ENCODE data around the gene MAP3K7CL. TPM values are rescaled to one million over a fixed set of nuclear protein-coding genes. Genes with fewer than 3 reads are reported as not detected.

Gene MAP3K7CL
- total RNA-seq, 2 donors from 2014 or later: 1.7 to 15.5 TPM

DNA sequence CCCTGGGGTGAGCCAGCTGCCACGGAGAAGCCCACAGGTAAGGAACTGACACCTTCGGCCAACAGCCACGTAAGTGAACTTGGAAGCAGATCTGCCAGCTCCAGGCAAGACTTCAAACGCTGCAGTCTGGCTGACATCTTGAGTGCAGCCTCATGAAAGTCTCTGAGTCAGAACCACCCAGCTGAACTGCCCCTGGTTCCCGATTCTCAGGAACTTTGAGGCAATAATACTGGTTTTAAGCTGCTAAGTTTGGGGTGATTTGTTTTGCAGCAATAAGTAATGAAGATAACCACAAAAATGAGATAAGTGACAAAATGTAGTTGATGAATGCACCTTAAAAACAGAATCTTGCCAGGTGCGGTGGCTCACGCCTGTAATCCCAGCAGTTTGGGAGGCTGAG lies 48.5 kb downstream of the MAP3K7CL start:
- Histone ChIP-seq H3K4me3 (no peak overlapping the region), H3K27me3 (no peaks in the 10 kb centered on the region), H3K4me1 (peaks cover 0 to 38% of the 10 kb centered on the region in 2 donors), H3K27ac (no peak overlapping the region), H3K9me3 (no peaks in the 10 kb centered on the region), H3K36me3 (no peaks in the 10 kb centered on the region)
- TF ChIP-seq, protein P1, sequence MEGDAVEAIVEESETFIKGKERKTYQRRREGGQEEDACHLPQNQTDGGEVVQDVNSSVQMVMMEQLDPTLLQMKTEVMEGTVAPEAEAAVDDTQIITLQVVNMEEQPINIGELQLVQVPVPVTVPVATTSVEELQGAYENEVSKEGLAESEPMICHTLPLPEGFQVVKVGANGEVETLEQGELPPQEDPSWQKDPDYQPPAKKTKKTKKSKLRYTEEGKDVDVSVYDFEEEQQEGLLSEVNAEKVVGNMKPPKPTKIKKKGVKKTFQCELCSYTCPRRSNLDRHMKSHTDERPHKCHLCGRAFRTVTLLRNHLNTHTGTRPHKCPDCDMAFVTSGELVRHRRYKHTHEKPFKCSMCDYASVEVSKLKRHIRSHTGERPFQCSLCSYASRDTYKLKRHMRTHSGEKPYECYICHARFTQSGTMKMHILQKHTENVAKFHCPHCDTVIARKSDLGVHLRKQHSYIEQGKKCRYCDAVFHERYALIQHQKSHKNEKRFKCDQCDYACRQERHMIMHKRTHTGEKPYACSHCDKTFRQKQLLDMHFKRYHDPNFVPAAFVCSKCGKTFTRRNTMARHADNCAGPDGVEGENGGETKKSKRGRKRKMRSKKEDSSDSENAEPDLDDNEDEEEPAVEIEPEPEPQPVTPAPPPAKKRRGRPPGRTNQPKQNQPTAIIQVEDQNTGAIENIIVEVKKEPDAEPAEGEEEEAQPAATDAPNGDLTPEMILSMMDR (IDR thresholded peaks at IDR 0.05): no peak
- no peak for DNase-seq (ENCODE audit: low spot score)

DNA sequence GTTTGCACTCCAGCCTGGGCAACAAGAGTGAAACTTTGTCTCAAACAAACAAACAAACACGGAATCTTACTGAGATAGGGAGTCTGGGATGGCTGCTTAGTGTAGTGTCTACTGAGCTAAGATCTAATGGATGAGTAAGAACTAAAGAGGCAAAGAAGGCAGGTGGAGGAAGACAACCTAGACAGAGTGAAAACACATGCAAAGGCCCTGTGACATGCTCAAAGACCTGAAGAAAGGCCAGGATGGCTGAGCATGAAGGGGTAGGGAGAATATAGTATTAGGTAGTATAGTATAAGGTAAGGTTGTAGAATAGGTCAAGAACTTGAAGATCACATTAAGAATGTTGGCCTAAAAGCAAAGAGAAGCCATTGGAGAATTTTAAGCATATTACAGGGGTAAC lies 49.1 kb downstream of the MAP3K7CL start:
- Histone ChIP-seq H3K27ac (no peak overlapping the region), H3K4me1 (peaks cover 0 to 33% of the 10 kb centered on the region in 2 donors), H3K36me3 (no peaks in the 10 kb centered on the region), H3K4me3 (no peak overlapping the region), H3K9me3 (no peaks in the 10 kb centered on the region), H3K27me3 (no peaks in the 10 kb centered on the region)
- DNase-seq (ENCODE audit: low spot score): no peak
- TF ChIP-seq, protein P1 (IDR thresholded peaks at IDR 0.05): no peak

DNA sequence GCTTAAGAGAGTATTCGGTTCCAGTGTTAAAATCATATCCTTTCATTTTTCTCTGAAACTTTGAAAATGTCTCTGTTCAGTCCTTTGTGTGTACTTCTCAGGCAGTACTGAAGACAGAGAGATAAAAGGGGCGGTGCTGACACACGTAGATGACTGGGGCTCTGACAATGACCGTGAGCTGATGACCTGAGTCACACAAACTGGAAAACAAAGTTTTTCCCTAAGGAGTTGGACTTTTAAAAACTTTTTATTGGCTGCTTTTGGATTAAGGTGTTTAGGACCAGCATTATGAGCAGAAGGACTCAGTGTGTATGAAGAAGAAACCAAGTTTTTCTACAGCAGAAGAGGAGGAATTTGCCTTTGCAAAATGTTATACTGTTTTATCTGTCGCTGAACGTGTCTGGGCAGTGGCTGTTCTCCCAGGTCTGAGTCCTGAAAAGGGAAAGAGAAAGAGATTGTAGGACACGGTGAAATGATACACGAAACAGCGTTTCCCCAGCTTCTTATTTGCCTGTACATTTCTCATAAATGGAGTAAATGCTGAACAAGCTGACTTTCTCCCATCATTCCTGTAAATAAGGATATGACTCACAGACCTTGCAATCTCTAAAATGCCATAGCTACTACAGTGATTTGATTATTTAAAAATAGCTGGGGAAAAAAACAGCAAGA lies 51.5 kb downstream of the MAP3K7CL start:
- TF ChIP-seq, protein P1 (IDR thresholded peaks at IDR 0.05): no peak
- H3K27me3 ChIP-seq: no peaks in the 10 kb centered on the region
- DNase-seq (ENCODE audit: low spot score): no peak
- H3K4me3 ChIP-seq: peak overlapping the region; percentile 26 to 40
- H3K9me3 ChIP-seq: no peaks in the 10 kb centered on the region
- peaks cover 0 to 18% of the 10 kb centered on the region in 2 donors for H3K4me1 ChIP-seq
- H3K27ac ChIP-seq: peak overlapping the region; percentile 67 to 92
- no peaks in the 10 kb centered on the region for H3K36me3 ChIP-seq

DNA sequence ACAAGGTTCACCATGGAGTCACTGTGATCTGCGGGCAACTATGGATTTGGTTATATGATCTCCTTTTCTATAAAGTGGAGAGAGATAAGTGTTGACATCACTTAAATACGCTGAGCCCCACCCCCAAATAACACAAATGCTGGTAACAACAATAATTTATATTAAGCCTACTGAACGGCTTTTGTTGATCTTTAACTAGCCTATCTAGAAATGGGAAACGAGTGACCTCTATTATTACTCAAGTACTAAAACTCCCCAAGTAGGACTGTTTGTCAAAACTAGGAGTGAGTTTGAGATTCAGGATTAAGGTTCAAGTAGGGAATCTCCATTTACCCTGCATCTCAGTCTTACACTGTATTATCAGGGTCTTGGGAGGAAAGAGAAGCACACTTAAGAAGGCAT lies 52.2 kb downstream of the MAP3K7CL start:
- TF ChIP-seq, protein P1 (IDR thresholded peaks at IDR 0.05): no peak
- Histone ChIP-seq H3K9me3 (no peaks in the 10 kb centered on the region), H3K4me3 (no peak overlapping the region), H3K27me3 (no peaks in the 10 kb centered on the region), H3K27ac (peak overlapping the region; percentile 67 to 92), H3K4me1 (peaks cover 0 to 18% of the 10 kb centered on the region in 2 donors), H3K36me3 (no peaks in the 10 kb centered on the region)
- DNase-seq (ENCODE audit: low spot score): no peak

DNA sequence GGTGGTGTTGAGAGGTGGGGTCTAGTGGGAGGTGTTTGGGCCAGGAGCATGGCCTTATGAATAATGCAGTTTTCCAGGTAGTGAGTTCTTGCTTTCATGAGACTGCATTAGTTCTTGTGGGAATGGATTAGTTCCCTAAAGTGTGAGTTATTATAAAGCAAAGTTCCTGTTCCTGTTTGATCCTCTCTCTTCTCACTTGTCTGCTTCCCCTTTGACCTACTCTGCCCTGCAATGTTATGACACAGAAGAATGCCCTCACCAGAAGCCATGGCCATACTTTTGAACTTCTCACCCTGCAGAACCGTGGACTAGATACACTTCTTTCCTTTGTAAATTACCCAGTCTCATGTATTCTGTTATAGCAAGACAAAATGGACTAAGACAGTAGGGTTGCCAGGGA lies 53.6 kb downstream of the MAP3K7CL start:
- Histone ChIP-seq H3K27ac (no peak overlapping the region), H3K9me3 (no peaks in the 10 kb centered on the region), H3K4me3 (no peak overlapping the region), H3K27me3 (no peaks in the 10 kb centered on the region), H3K36me3 (no peaks in the 10 kb centered on the region), H3K4me1 (peaks cover 0 to 18% of the 10 kb centered on the region in 2 donors)
- no peak for DNase-seq (ENCODE audit: low spot score)
- TF ChIP-seq, protein P1 (IDR thresholded peaks at IDR 0.05): no peak

DNA sequence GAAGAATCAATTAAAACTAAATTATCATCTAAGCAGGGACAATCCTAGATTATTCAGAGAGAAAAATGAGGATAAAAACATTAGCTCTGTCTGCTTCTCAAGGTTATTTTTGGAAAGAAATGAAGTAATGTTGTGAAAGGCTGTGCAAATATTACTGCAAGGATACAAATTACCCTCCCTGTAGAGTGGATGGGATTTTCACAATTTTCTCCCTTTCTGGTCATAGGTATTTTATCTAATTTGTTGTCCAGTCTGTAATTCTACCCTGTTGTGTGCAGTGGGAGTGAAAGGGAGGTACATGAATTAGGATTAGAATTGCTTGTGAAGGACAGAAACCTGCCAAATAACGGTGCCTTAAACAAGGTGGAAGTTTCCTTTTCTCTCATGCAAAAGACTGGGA lies 54.7 kb downstream of the MAP3K7CL start:
- no peaks in the 10 kb centered on the region for H3K36me3 ChIP-seq
- TF ChIP-seq, protein P1 (IDR thresholded peaks at IDR 0.05): no peak
- H3K4me1 ChIP-seq: peaks cover 0 to 18% of the 10 kb centered on the region in 2 donors
- no peaks in the 10 kb centered on the region for H3K27me3 ChIP-seq
- H3K9me3 ChIP-seq: no peaks in the 10 kb centered on the region
- H3K27ac ChIP-seq: no peak overlapping the region
- no peak overlapping the region for H3K4me3 ChIP-seq
- no peak for DNase-seq (ENCODE audit: low spot score)

Data from right atrium auricular region (tissue), 2 donors.